ENCODE measurements around the gene TUBA4A. TPM values are rescaled to one million over a fixed set of nuclear protein-coding genes. Genes with fewer than 3 reads are reported as not detected.

TUBA4A gene
- total and polyA plus RNA-seq, 2 of the 8 experiments (the other 6 are each of a cell fraction or from before 2014, with no cell fraction given) = 67.3 to 172 TPM

DNA sequence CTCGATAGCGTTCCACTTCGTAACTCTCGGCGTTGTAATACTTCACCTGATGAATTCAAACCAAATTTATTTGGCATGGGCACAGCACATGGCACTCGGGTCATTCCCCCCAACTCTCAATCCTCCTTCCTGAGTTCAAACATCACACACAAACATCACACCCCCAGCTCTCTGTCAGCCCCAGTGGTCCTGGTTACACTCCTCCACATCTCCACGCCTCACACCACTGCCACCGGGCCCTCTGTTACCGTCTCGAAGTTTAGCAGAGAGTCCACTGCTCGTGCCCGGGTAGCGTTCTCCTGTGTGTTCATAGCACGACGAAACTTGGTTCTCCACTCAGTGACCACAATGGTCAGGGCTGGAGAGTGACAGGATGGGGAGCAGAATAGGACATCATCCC is 39.6 kb downstream of the TUBA4A start:
- peaks cover 12% of the 10 kb centered on the region for H3K23me2 ChIP-seq (ENCODE audit: low read depth, low read length)
- H2BK20ac ChIP-seq (ENCODE audit: low read length) = no peak overlapping the region
- H2AFZ ChIP-seq (ENCODE audit: low read length) = no peak overlapping the region
- H3K27me3 ChIP-seq (replicated peaks in 1 of 4; ENCODE audit: control insufficient read depth in 3 of 4, extremely low read depth in 1 of 4, insufficient read depth in 3 of 4, low read length in 3 of 4) = no peaks in the 10 kb centered on the region; a peak in 1 of 7 replicates
- no peak overlapping the region for H3K9ac ChIP-seq (replicated peaks in 1 of 4; ENCODE audit: extremely low read depth in 1 of 4, low read depth in 3 of 4, low read length in 3 of 4)
- peaks cover 14 to 54% (median 29%) of the 10 kb centered on the region in 4 experiments for H3K36me3 ChIP-seq (ENCODE audit: control insufficient read depth in 2 of 4, insufficient read depth in 4 of 4, low read length in 3 of 4)
- ChIA-PET CTCF (ENCODE audit: partially characterized antibody) (interaction anchor here (0.8 to 1.8 kb wide), 2 partner anchors 31 to 34 kb away, joined by 3 to 4 read pairs; no protein-coding TSS in a partner anchor), POLR2A (ENCODE audit: partially characterized antibody) (interaction anchor here (1.1 kb wide), 1 partner anchor 11 kb away, joined by 4 read pairs; no protein-coding TSS in a partner anchor)
- H3K79me2 ChIP-seq (ENCODE audit: control insufficient read depth in 1 of 2, insufficient read depth in 2 of 2, low read length in 2 of 2) = no peaks in the 10 kb centered on the region
- no peak overlapping the region for H3K23ac ChIP-seq (ENCODE audit: insufficient read length)
- no peak overlapping the region for H3K4me2 ChIP-seq (ENCODE audit: insufficient read depth in 1 of 2, low read depth in 2 of 2, low read length in 2 of 2)
- FAIRE-seq (no peak), DNase-seq (ENCODE audit: low read depth in 1 of 2, low spot score in 2 of 2) (no peak)
- H4K91ac ChIP-seq (replicated peaks; ENCODE audit: insufficient read length, low read length) = no peak overlapping the region
- no peak overlapping the region for H3K14ac ChIP-seq (ENCODE audit: insufficient read length)
- peaks cover 0 to 4% (median 2%) of the 10 kb centered on the region in 4 experiments; a peak in 3 of 7 replicates for H3K4me1 ChIP-seq (replicated peaks in 1 of 4; ENCODE audit: control insufficient read depth in 3 of 4, insufficient read depth in 4 of 4, low read length in 3 of 4)
- no peak overlapping the region for H3K4ac ChIP-seq (replicated peaks; ENCODE audit: insufficient read length, low read depth, low read length)
- H2BK12ac ChIP-seq (ENCODE audit: low read depth, low read length) = no peak overlapping the region
- H2BK120ac ChIP-seq (replicated peaks; ENCODE audit: low read depth, low read length) = no peak overlapping the region
- WGBS, 2 experiments (ENCODE audit: extremely low coverage in 1 of 2, insufficient coverage in 1 of 2, insufficient read length in 1 of 2, insufficient replicate concordance in 2 of 2, low coverage in 1 of 2, low lambda C conversion rate in 2 of 2, missing lambda C conversion rate in 1 of 2) = 98% methylated on average over 15 of the region's 15 CpGs; no CpG with 5 or more reads in 1 of the 2 experiments
- no peak overlapping the region for H2BK5ac ChIP-seq (ENCODE audit: low read depth, low read length)
- H3K56ac ChIP-seq (replicated peaks; ENCODE audit: insufficient read length, low read depth, low read length) = no peak overlapping the region
- no peak overlapping the region for H3K27ac ChIP-seq (ENCODE audit: low read depth, low read length)
- no peaks in the 10 kb centered on the region for H3K9me3 ChIP-seq (ENCODE audit: insufficient read depth in 2 of 2, low read depth in 1 of 2, low read length in 1 of 2)
- no peak overlapping the region for H4K5ac ChIP-seq (ENCODE audit: insufficient read length, low read depth, low read length)
- no peaks in the 10 kb centered on the region for H3K79me1 ChIP-seq (ENCODE audit: low read depth, low read length)
- no peak overlapping the region for H3K4me3 ChIP-seq (ENCODE audit: extremely low read depth in 1 of 4, insufficient read depth in 2 of 4, low read depth in 3 of 4, low read length in 4 of 4)
- H2AK5ac ChIP-seq (ENCODE audit: low read depth, low read length) = no peak overlapping the region
- H3K18ac ChIP-seq (ENCODE audit: extremely low read depth, low read length) = no peak overlapping the region
- no peak overlapping the region for H2BK15ac ChIP-seq (ENCODE audit: low read length)
- H4K8ac ChIP-seq (ENCODE audit: extremely low read depth, insufficient read depth, low read length) = no peak overlapping the region
- H4K20me1 ChIP-seq (replicated peaks in 1 of 2; ENCODE audit: control insufficient read depth in 1 of 2, insufficient read depth in 2 of 2, low read length in 2 of 2) = peaks cover 0 to 2% of the 10 kb centered on the region in 2 experiments
- TF ChIP-seq SIX5 (IDR thresholded peaks at IDR 0.05; ENCODE audit: low read depth, low read length) (no peak), EZH2 (IDR thresholded peaks at IDR 0.05; ENCODE audit: low read depth, low read length, severe bottlenecking) (no peak), CBX8 (IDR thresholded peaks at IDR 0.05; ENCODE audit: borderline replicate concordance, low read depth, low read length) (no peak), POLR2AphosphoS5 (IDR thresholded peaks at IDR 0.05; ENCODE audit: low read depth, low read length) (no peak), SIN3A (conservative IDR thresholded peaks at IDR 0.05 in 1 of 2, IDR thresholded peaks at IDR 0.05 in 1 of 2; ENCODE audit: low read depth in 1 of 2, low read length in 2 of 2) (no peak), CREB1 (IDR thresholded peaks at IDR 0.05) (no peak), KDM5A (IDR thresholded peaks at IDR 0.05; ENCODE audit: low read length) (no peak), HDAC2 (IDR thresholded peaks at IDR 0.05; ENCODE audit: borderline replicate concordance in 1 of 2, low read depth in 2 of 2, low read length in 2 of 2) (no peak), BACH1 (IDR thresholded peaks at IDR 0.05; ENCODE audit: low read length) (no peak)
- TF ChIP-seq, protein P1, sequence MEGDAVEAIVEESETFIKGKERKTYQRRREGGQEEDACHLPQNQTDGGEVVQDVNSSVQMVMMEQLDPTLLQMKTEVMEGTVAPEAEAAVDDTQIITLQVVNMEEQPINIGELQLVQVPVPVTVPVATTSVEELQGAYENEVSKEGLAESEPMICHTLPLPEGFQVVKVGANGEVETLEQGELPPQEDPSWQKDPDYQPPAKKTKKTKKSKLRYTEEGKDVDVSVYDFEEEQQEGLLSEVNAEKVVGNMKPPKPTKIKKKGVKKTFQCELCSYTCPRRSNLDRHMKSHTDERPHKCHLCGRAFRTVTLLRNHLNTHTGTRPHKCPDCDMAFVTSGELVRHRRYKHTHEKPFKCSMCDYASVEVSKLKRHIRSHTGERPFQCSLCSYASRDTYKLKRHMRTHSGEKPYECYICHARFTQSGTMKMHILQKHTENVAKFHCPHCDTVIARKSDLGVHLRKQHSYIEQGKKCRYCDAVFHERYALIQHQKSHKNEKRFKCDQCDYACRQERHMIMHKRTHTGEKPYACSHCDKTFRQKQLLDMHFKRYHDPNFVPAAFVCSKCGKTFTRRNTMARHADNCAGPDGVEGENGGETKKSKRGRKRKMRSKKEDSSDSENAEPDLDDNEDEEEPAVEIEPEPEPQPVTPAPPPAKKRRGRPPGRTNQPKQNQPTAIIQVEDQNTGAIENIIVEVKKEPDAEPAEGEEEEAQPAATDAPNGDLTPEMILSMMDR (IDR thresholded peaks at IDR 0.05; ENCODE audit: control extremely low read depth in 1 of 3, insufficient read depth in 1 of 3, low read depth in 1 of 3, low read length in 3 of 3) = no peak
- TF ChIP-seq, protein P2, sequence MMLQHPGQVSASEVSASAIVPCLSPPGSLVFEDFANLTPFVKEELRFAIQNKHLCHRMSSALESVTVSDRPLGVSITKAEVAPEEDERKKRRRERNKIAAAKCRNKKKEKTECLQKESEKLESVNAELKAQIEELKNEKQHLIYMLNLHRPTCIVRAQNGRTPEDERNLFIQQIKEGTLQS (IDR thresholded peaks at IDR 0.05; ENCODE audit: insufficient read depth, low read depth, low read length) = no peak

All from H1 (cell line).